ENCODE results near the gene ATP6V1G2. TPM values are rescaled to one million over a fixed set of nuclear protein-coding genes. Genes with fewer than 3 reads are reported as not detected.
A peak's percentile ranks its signal among the peaks of the same experiment; 100 is the strongest.
"Not testable (repeated sequence)": the region's sequence is repeated elsewhere in the genome, so short reads cannot be mapped to it uniquely, and the experiment has no call there.

The ATP6V1G2 gene
- total RNA-seq: 1.4 TPM

DNA sequence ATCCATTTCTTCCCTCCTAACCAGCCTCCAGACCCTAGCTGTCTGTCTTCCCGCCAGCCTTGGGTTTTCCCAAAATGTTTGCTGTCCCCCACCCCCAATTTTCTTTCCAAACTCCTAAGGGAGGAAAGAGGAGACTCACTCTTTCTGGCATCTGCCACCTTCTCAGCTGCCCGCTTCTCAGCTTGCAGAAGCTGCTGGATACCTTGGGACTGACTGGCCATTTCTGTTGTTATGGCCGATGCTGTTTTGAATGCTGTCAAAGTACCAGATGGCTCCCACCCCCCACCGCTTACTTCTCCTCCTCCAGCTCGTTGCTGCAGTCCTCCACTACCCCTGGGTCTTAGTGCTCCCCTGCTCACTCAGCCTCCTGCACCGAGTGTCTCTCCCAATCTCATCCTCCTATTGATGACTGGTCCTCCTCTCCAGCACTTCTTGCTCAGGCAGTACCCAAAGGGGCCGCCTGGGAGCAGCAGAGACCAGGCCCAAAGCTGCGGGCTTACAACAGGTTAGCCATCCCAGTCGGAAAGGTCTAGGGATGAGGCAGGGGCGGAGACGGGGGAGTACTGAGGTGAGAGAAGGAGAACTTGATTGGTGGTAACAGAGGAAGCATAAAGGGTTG is at the start of gene ATP6V1G2:
Gene ATP6V1G2 (minus strand): TSS at position 270 of the 619 bp plus-strand sequence. CDS start 49 bp downstream, at position 221.
- DNase-seq: peak; percentile 89

DNA sequence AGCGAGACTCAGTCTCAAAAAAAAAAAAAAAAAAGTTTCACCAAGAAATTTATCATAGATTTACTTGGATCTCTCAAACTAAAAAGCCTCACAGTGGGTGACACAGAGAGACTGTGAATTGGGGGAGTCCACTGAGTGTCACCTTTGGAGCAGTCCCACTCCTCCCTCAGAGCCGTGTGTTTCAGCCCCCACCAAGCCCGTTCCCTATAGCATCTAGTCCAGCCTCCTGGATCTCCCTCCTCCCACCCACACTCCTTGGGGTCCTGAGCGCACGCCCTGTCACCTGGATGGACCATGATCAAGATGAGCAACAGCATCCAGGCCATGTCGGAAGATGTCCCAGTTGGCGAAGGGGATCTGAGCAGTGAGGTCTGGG is 46.0 kb upstream of the ATP6V1G2 start:
- no peak for DNase-seq

DNA sequence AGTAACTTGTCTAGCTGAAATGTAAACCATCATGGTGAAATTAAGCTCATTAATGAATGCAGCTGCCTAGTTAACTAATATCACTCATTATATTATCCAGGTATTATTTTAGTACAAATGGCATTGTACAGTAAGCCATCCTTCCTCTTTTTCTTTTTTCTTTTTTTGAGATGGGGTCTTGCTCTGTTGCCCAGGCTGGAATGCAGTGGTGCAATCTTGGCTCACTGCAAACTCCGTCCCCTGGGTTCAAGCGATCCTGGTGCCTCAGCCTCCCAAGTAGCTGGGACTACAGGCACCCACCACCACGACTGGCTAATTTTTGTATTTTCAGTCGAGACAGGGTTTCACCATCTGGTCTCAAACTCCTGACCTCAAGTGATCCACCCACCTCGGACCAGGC is 44.3 kb upstream of the ATP6V1G2 start:
- not testable (repeated sequence) for DNase-seq

DNA sequence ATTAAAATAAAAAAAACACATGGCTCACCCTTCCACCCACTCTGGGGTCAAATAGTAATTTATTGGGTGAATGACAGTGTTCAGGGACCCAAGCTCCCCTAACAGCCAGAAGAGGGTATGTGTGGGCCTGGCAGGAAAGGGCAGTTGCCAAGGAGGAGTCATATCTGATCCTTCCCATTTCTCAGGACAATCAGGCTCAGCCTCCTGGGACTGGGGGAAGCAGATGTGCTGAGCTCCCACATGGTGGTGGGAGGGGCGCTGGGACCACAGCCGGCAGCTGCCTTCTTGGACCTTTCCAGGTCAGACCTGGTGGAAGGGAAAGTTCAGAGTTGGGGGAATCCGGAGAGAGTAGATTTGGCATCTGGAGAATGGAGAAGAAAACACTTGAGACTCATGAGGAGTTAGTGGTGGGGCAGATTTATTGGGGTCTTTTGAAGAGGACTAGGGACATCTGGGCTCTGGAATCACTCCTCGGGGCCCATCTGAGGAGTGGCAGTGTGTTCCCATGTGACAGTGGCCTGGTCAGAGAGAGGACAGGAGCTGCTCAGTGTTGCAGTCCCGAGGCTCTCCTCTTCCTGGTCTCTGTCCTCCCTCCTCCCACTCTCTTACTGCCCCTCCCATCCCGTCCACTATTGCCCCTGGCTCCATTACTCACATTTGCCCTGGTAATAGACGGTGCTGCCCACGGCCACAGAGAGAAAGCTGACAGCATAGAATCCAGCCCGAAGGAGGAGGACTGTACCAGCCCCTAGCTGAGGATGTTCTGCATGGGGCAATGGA is 42.7 kb upstream of the ATP6V1G2 start:
- no peak for DNase-seq

DNA sequence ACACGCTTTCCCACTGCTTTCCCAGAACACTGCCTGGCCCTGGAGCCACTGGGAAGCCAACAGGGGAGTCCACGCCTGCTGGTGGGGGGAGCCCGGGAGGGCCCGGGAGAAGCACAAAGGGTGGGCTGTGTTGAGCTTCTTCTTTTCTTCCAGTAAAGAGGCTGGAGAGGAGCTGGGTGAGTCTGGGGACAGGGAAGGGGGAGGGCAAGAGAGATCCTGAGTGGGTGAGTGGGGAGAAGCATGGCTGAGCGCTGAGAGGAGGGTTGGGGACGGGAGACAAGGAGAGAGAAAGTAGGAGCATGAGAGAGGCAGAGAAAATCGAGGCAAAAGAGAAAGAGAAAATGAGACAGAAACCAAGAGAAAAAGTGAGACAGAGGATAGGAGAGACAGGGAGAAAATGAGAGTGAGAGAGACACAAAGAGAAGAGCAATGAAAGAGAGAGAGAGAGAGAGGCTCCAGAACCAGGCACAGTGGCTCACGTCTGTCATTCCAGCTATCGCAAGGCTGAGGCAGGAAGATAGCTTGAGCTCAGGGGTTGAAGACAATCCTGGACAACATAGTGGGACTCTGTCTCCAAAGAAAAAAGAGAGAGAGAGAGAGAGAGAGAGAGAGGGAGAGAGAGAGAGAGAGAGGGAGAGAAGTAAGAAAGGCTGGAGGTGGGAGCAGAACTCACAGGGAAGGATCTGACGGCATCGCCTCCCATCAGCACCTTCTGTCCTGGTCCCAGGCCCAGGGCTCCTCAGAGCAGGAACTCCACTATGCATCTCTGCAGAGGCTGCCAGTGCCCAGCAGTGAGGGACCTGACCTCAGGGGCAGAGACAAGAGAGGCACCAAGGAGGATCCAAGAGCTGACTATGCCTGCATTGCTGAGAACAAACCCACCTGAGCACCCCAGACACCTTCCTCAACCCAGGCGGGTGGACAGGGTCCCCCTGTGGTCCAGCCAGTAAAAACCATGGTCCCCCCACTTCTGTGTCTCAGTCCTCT is 41.7 kb upstream of the ATP6V1G2 start:
- DNase-seq: no peak

DNA sequence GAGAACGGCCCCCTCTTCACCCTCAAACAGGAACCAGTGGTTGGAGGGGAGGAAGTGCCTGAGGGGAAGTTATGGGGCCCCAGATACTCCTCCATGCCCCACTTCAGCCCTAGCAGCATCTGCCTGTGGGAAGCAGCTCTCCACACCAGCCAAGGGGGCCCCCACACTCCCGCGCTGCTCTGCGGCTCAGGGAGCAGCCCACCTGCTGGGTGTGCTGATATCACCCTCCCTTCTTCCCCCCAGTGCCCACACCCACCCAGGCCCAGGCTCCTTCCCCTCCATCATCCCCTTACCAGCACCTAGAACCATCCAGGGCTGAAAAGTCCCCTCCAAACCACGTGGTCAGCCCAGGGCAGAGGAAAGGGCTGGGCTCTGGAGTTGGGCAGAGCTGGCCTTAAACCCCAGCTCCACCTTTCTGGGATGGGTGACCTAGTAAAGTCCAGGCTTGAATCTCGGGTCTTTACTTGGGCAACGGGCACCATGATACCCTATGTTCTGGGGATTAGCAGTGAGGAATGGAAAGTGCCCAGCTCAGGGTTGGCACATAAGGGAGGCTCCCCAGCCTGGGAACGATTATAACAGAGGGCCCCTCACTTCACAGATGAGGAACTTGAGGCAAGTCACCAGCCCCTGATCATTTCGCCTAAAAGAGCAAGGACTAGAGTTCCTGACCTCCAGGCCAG is 40.3 kb upstream of the ATP6V1G2 start:
- no peak for DNase-seq

DNA sequence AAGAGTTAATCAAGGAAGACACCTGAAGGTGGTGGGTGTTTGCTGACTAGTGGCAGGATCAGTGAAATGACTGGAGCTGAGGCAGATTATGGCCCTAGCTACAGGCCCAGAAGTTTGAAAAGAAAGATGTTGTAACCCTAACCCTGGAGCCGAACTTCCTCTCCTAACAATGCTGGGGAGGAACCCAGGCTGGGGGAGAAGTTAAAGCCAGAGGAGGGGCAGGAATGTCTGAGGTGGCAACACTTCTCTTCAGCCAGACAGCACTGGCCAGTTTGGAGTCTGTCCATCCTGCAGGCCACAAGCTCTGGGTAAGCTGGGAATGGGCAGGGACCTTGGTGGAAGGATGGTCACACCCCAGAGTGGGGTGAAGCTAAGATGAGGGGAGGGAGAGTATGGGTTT is 39.6 kb upstream of the ATP6V1G2 start, which contains the start of gene LST1:
Gene LST1 (plus strand): TSS at position 270 of the 400 bp plus-strand sequence. CDS start 1,023 bp downstream, outside the sequence.
- no peak for DNase-seq

DNA sequence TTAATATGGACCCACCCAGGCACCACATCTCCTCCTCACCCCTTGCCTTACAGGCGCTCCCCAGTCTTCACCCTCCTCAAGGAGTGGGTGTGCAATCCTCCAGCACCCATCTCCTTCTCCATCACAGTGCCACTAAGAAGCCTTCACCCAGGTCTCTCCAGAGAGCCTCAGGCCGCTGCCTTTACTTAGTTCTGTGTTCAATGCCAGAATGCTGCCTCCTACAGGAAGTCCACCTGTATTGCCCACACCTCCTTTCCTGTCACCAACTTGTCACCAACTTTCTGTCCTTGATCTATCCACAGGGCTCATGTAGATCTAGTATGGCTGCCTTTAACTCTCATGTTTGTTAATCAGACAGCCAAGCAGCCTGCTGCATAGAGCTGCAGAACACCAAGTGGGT is 39.1 kb upstream of the ATP6V1G2 start:
- no peak for DNase-seq

DNA sequence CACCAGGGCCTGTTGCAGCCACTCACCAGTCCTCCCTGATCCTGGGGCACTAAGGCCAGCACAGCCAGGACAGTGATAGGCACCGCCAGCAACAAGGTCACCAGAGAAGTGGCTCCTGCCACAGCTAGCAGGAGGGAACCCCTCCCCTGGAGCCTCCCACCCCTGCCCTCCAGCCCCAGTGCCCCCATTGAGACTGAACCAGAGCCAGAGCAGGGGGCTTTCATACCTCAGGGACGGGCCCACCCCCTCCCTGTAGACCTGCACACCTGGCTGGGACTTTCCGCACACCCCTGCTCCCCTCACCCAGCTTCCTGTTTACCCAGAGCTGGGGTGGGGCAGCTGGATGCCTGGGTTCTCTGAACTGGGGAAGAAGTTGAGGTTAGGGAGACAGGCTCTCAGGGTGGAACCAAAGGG is 35.8 kb upstream of the ATP6V1G2 start, which contains the start of gene LTB:
Gene LTB (minus strand): TSS at position 195 of the 414 bp plus-strand sequence. CDS start 7 bp downstream, at position 188.
- DNase-seq: no peak

DNA sequence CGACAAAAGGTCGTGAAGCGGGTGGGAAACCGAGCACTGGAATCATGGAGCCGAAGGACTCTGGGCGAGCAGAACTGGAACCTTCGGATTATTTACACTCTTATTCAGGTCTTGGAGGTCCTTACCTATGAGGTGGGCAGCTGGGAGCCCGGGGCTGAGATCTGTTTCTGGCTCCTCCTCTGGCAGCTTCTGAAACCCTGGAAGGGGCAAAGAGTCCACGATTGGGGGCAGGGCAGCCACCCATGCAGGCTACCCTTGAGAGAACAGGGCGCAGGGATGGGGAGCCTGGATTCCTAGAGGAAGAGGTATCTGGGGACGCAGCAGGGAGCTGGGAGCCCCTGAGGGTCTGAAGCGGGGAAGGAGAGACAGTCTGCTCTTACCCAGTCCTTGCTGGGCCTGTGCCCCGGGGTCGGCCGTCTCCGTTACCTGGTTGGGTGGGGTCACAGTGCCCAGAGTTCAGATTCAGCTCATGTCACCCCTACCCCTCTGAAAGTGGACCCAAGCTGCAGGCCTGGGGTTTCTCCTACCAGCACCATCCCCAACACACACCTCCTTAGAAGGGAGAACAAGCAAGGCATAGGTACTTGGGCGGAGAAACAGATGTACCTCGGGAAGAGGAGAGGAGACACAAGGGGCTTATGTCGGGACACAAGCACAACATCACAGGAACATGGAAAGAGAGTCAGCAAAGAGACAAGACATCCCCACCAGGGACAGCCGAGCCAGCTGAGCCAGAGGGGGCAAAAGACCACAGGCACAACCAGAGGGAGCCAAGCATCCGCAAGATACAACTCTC is 35.2 kb upstream of the ATP6V1G2 start:
- no peak for DNase-seq

DNA sequence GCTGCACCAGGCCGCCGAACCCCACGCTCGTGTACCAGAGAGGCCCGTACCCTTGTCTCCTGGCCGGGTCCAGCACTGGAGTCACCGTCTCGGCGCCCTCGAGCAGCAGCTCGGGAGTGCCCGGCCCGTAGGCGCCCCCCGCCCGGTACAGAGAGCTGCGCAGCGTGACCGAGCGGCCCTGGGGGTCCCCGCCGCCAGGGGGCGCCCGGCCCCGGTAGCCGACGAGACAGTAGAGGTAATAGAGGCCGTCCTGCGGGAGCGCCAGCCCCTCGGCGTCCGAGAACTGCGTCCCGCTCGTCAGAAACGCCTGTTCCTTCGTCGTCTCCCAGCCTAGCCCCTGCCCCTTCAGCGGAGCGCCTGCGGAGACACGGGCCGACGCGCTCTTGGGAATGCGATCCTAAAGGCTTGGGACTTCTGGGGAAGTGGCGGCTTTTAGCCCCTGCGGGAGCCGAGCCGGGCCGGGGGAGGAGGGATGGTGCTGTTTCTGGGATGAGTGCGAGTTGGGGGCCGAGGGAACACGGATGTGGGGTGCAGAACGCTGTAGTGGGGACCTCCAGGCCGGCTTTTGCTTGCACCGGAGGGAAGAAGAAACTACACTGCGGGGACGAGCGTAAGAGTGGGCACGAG is 34.5 kb upstream of the ATP6V1G2 start:
- peak; percentile 69 for DNase-seq

DNA sequence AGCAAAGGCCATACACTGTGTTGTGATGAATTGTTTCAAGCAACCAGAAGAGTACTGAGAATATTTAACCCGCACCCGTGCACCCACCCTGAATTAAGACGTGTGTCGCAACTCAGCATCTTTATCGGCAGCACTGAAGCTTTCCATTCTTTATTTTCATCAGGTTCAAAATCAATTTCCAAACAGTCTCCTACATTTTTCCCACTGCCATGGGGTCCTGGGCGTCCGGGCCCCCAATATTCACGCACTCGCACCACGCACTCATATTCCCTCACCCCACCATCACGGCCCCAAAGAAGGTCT is 34.0 kb upstream of the ATP6V1G2 start:
- DNase-seq: no peak

DNA sequence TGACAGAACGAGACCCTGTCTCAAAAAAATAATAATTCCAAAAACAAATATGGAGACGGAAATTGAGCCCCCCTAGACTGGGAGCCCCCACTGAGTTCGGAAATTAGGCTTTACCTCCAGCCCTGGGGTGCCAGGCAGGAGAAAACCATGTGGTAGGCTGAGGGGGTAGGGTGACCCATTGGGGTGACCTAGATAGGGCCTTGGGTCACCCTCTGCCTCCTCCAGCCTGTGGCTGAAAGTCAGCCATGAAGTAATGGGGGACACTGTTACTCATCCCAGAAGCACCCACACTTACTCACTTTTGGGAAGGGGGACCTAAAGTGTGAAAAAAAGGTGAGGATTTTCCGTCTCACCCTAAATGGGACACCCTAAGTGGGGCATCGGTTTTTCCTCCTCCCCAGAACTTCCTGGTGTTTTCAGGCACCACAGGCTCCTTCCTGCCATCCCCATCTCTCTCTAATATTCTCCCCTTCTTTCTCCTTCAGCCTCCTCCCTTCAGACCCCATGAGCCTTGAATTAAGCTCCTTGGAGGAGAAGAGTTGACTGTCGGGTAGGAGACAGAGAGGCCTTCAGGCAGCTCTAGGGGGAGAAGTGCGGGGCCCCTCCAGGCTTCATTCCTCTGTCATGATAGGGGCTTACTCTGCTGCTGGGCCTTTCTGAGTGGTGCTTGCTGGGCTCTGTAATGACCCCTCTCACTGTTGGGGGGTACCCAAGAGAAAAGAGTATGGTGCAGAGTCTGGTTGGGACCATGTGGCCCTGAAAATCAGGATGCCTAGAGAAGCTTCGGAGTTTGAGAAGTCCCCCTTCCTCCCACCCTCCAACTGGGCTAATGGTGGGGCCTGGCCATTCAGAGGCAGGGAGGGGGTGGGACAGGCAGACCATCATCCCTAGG is 33.4 kb upstream of the ATP6V1G2 start:
- no peak for DNase-seq

DNA sequence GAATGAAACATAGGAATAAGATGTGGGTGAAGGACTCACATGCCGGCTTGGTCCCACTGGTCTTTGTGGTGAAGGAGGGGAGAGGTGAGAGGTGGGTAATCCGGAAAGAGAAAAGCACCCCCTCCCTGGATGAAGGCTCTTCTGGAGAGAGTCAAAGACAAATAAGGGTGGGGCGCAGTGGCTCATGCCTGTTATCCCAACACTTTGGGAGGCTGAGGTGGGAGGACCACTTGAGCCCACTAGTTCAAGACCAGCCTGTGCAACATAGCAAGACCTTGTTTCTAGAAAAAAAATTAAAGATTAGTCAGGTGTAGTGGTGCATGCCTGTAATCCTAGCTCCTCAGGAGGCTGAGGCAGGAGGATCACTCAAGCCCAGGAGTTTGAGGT is 32.7 kb upstream of the ATP6V1G2 start:
- DNase-seq: no peak

DNA sequence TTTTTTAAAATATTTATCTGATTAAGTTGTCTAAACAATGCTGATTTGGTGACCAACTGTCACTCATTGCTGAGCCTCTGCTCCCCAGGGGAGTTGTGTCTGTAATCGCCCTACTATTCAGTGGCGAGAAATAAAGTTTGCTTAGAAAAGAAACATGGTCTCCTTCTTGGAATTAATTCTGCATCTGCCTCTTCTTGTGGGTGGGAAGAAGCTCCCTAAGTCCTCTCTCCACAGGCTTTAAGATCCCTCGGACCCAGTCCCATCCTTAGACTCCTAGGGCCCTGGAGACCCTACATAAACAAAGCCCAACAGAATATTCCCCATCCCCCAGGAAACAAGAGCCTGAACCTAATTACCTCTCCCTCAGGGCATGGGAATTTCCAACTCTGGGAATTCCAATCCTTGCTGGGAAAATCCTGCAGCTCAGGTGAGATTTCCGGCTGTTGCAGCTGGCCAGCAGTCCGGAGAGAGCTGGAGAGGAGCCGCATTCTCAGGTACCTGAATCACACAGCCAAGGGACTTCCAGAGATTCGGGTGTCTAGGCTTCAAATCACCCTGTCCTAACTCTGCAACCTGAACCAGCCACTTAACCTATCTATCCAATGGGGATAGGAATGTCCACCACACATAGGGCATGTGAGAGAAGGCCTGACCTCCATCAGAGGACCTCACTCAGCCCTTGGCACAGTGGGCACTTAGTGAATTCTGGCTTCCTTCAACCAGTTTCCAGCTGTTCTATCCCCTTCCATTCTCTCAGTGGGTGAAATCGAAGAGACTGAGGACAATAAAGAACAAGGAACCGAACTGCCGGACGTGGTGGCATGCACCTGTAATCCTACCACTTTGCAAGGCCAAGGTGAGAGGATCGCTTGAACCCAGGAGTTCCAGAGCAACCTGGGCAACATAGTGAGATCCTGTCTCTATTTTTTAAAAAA is 32.0 kb upstream of the ATP6V1G2 start:
- no peak for DNase-seq

DNA sequence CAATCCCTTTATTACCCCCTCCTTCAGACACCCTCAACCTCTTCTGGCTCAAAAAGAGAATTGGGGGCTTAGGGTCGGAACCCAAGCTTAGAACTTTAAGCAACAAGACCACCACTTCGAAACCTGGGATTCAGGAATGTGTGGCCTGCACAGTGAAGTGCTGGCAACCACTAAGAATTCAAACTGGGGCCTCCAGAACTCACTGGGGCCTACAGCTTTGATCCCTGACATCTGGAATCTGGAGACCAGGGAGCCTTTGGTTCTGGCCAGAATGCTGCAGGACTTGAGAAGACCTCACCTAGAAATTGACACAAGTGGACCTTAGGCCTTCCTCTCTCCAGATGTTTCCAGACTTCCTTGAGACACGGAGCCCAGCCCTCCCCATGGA is 31.2 kb upstream of the ATP6V1G2 start:
- DNase-seq: no peak

DNA sequence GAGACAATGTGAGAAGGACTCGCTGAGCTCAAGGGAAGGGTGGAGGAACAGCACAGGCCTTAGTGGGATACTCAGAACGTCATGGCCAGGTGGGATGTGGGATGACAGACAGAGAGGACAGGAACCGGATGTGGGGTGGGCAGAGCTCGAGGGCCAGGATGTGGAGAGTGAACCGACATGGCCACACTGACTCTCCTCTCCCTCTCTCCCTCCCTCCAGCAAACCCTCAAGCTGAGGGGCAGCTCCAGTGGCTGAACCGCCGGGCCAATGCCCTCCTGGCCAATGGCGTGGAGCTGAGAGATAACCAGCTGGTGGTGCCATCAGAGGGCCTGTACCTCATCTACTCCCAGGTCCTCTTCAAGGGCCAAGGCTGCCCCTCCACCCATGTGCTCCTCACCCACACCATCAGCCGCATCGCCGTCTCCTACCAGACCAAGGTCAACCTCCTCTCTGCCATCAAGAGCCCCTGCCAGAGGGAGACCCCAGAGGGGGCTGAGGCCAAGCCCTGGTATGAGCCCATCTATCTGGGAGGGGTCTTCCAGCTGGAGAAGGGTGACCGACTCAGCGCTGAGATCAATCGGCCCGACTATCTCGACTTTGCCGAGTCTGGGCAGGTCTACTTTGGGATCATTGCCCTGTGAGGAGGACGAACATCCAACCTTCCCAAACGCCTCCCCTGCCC is 30.6 kb upstream of the ATP6V1G2 start:
- DNase-seq: no peak

Data from skin of body (tissue), 2 donors.